A549 (cell line): Measurements from ENCODE around the gene KSR2. TPM values are rescaled to one million over a fixed set of nuclear protein-coding genes. Genes with fewer than 3 reads are reported as not detected.

Experiments
- ATAC-seq, 2 experiments: fragments of 200-7000 bp in 1 of 2; fragments of >200 bp in 1 of 2; cut with Nextera tagmentation in 1 of 2; cut with Tn5 transposase in 1 of 2; 3 replicates each; pipeline versions ENCODE4 v1.8.0 to v1.9.1; 2018 to 2020; ENCODE audit warnings: mild to moderate bottlenecking in 1 of 2, moderate library complexity in 1 of 2
- CTCF ChIA-PET: fragments of 300-600 bp; sonication (Branson Sonifier 250); formaldehyde crosslinking; extraction: SDS; loops from one replicate; lab custom pipeline; 2021; ENCODE audit warnings: antibody characterized with exemption, inconsistent platforms; lab: Yijun Ruan, JAX
- POLR2A ChIA-PET: fragments of 350-600 bp; formaldehyde crosslinking; extraction: SDS; loops from one replicate; lab custom pipeline; 2021; ENCODE audit warnings: antibody characterized with exemption, inconsistent platforms; lab: Yijun Ruan, JAX
- DNase-seq, 2 experiments: peaks; one replicate each; pipeline versions ENCODE4 v3.0.0 to v3.0.0-alpha.2; 2011 to 2016; ENCODE audit warnings: low read depth in 1 of 2, low spot score in 1 of 2
- FAIRE-seq: peaks from 2 replicates; lab custom pipeline; 2011; peaks lifted over from hg19 to GRCh38; lab: Jason Lieb, UNC
- H3K27ac ChIP-seq, 2 experiments: fragments of >200 bp; sonication (Bioruptor Twin); formaldehyde crosslinking; 3 replicates each; pipeline ENCODE4 v1.5.1; 2016 to 2017
- H3K4me1 ChIP-seq: fragments of >200 bp; sonication (Bioruptor Twin); formaldehyde crosslinking; 3 replicates; pipeline ENCODE4 v1.6.1; 2016
- H3K4me2 ChIP-seq: fragments of >200 bp; sonication (Bioruptor Twin); formaldehyde crosslinking; 3 replicates; pipeline ENCODE4 v1.6.1; 2016
- H3K4me3 ChIP-seq: fragments of >200 bp; sonication (Bioruptor Twin); formaldehyde crosslinking; 3 replicates; pipeline ENCODE4 v1.5.1; 2016
- H3K9me3 ChIP-seq: fragments of >200 bp; sonication (Bioruptor Twin); formaldehyde crosslinking; 3 replicates; pipeline ENCODE4 v1.6.1; 2016
- CBX2 ChIP-seq: fragments of 200-600 bp; sonication (generic); IDR thresholded peaks from 2 replicates; pipeline ENCODE4 v1.6.1; 2016; ENCODE audit warnings: low read depth, mild to moderate bottlenecking, borderline replicate concordance
- CHD4 ChIP-seq: fragments of 200-600 bp; sonication (generic); IDR thresholded peaks from 2 replicates; pipeline ENCODE4 v1.6.1; 2016; ENCODE audit warnings: antibody characterized with exemption, mild to moderate bottlenecking, borderline replicate concordance
- CTCF ChIP-seq: fragments of >200 bp; sonication (Bioruptor Twin); formaldehyde crosslinking; IDR thresholded peaks from 3 replicates; pipeline ENCODE4 v1.5.1; 2016
- E2F6 ChIP-seq: IDR thresholded peaks from 2 replicates; pipeline ENCODE4 v1.6.1; 2012; ENCODE audit warnings: low read depth, borderline replicate concordance
- EHF ChIP-seq: fragments of 250-450 bp; sonication (Bioruptor Pico); IDR thresholded peaks from 2 replicates; pipeline ENCODE4 v1.5.0; 2020; ENCODE audit warnings: mild to moderate bottlenecking
- EHMT2 ChIP-seq: fragments of 200-600 bp; sonication (generic); IDR thresholded peaks from 2 replicates; pipeline ENCODE4 v1.6.1; 2016; ENCODE audit warnings: antibody characterized with exemption, low read depth, mild to moderate bottlenecking, moderate library complexity
- ELK1 ChIP-seq: fragments of 150-350 bp; IDR thresholded peaks from 2 replicates; pipeline ENCODE4 v1.6.1; 2014; ENCODE audit warnings: low read depth, mild to moderate bottlenecking, low read length
- FOSL2 ChIP-seq, 2 experiments: fragments of 450-650 bp in 1 of 2; fragments of >200 bp in 1 of 2; sonication (Bioruptor Twin) in 1 of 2; formaldehyde crosslinking; IDR thresholded peaks; 2 replicates each; pipeline versions ENCODE4 v1.5.0 to v1.6.1; 2016 to 2020; ENCODE audit warnings: mild to moderate bottlenecking in 1 of 2, moderate library complexity in 1 of 2
- GATA3 ChIP-seq: IDR thresholded peaks from 2 replicates; pipeline ENCODE4 v1.6.1; 2012; ENCODE audit warnings: borderline replicate concordance
- HMGXB4 ChIP-seq: fragments of 250-450 bp; sonication (Bioruptor Pico); IDR thresholded peaks from 2 replicates; pipeline ENCODE4 v1.5.0; 2021; ENCODE audit warnings: mild to moderate bottlenecking, moderate library complexity, borderline replicate concordance
- HOXA7 ChIP-seq: fragments of 250-450 bp; sonication (Bioruptor Pico); IDR thresholded peaks from 2 replicates; pipeline ENCODE4 v1.5.0; 2020; ENCODE audit warnings: mild to moderate bottlenecking, moderate library complexity
- HOXB5 ChIP-seq: fragments of 250-450 bp; sonication (Bioruptor Pico); IDR thresholded peaks from 2 replicates; pipeline ENCODE4 v1.5.0; 2020; ENCODE audit warnings: mild to moderate bottlenecking, moderate library complexity
- JUNB ChIP-seq: fragments of >200 bp; sonication (Bioruptor Twin); formaldehyde crosslinking; IDR thresholded peaks from 2 replicates; pipeline ENCODE4 v1.6.1; 2016
- MAFK ChIP-seq: fragments of 450-650 bp; IDR thresholded peaks from 2 replicates; pipeline ENCODE4 v1.6.1; 2014; ENCODE audit not compliant: partially characterized antibody
- MAX ChIP-seq: IDR thresholded peaks from 2 replicates; pipeline ENCODE4 v1.6.1; 2012
- MYC ChIP-seq: IDR thresholded peaks from 2 replicates; pipeline ENCODE4 v1.6.1; 2012; ENCODE audit warnings: mild to moderate bottlenecking, inconsistent platforms, low read length, improper control_type of control experiment, borderline replicate concordance
- NPAS2 ChIP-seq: fragments of 250-450 bp; sonication (Bioruptor Pico); IDR thresholded peaks from 2 replicates; pipeline ENCODE4 v1.8.0; 2022; ENCODE audit warnings: mild to moderate bottlenecking, moderate library complexity, borderline replicate concordance
- NR3C1 ChIP-seq: fragments of >200 bp; sonication (Bioruptor Twin); formaldehyde crosslinking; IDR thresholded peaks from 3 replicates; pipeline ENCODE4 v1.6.1; 2017
- PBX3 ChIP-seq: IDR thresholded peaks from 2 replicates; pipeline ENCODE4 v1.6.1; 2012
- POLR2A ChIP-seq: IDR thresholded peaks from 2 replicates; pipeline ENCODE4 v1.6.1; 2012; ENCODE audit warnings: mild to moderate bottlenecking, low read length
- POLR2AphosphoS2 ChIP-seq: conservative IDR thresholded peaks from 2 replicates; pipeline ENCODE4 v1.6.1; 2012; ENCODE audit warnings: low read length, improper control_type of control experiment, inconsistent platforms
- RAD21 ChIP-seq, 2 experiments: fragments of >200 bp in 1 of 2; sonication (Bioruptor Twin) in 1 of 2; formaldehyde crosslinking in 1 of 2; IDR thresholded peaks in 1 of 2; conservative IDR thresholded peaks in 1 of 2; 2 replicates in 1 of 2; 3 replicates in 1 of 2; pipeline ENCODE4 v1.6.1; 2012 to 2018; ENCODE audit warnings: inconsistent platforms in 1 of 2
- RFX5 ChIP-seq: fragments of 450-650 bp; IDR thresholded peaks from 2 replicates; pipeline ENCODE4 v1.7.1; 2014; ENCODE audit warnings: antibody characterized with exemption, mild to moderate bottlenecking, moderate library complexity
- SMC3 ChIP-seq: fragments of >200 bp; sonication (Bioruptor Twin); formaldehyde crosslinking; IDR thresholded peaks from 3 replicates; pipeline ENCODE4 v1.6.1; 2018; ENCODE audit warnings: inconsistent platforms
- SREBF2 ChIP-seq: fragments of 450-650 bp; IDR thresholded peaks from 2 replicates; pipeline ENCODE4 v1.6.1; 2014; ENCODE audit warnings: mild to moderate bottlenecking, moderate library complexity
- WGBS: methylation state at CpG from one replicate; pipeline ENCODE4 v1.1.6; 2017; ENCODE audit errors: missing lambda C conversion rate; 5-methylcytosine and 5-hydroxymethylcytosine counted together
- polyA plus RNA-seq, 4 experiments: library from polyadenylated mRNA; depleted of rRNA in 3 of 4; stranded (reverse); fragments of >200 nt; fragmentation: RNase III in 1 of 4; extraction: RNeasy Plus Mini Kit Qiagen cat#74134 plus additional on column Dnase treatment in 1 of 4; gene quantifications; 2 replicates in 3 of 4; 3 replicates in 1 of 4; pipeline ENCODE4 v1.2.3, GENCODE V29; 2011 to 2017

The KSR2 gene
- polyA plus RNA-seq, 2 of the 4 experiments (the other 2 are of a cell fraction), result 0.37 to 1.2 TPM

- no peak for DNase-seq
- CTCF ChIA-PET, result interaction anchor here (0.7 to 8.4 kb wide), 103 partner anchors 10 to 838 kb away, joined by 3 to 189 read pairs (median 5); partner anchors contain the start of gene NOS1
- FAIRE-seq, result no peak
- 31% methylated on average over 3 of the region's 3 CpGs for WGBS
- 0 out of 3 replicates have a peak overlapping the region, but pooled peaks have one; percentile 52 for H3K4me2 ChIP-seq
- POLR2A ChIA-PET, result interaction anchor here (1.7 kb wide), 1 partner anchor 153 kb away, joined by 4 read pairs; no protein-coding TSS in a partner anchor
- H3K4me3 ChIP-seq, result no peak overlapping the region
- H3K9me3 ChIP-seq, result no peaks in the 10 kb centered on the region
- no peak overlapping the region for H3K27ac ChIP-seq
- ATAC-seq, result peak; percentile 7 to 17; a peak in 3 of 6 replicates
- TF ChIP-seq POLR2A (no peak), E2F6 (no peak), MAFK (no peak), JUNB (no peak), HOXB5 (CRISPR knock-in tag) (no peak), NR3C1 (no peak), ELK1 (no peak), NPAS2 (CRISPR knock-in tag) (no peak), SREBF2 (no peak), MAX (no peak), RFX5 (no peak), HMGXB4 (CRISPR knock-in tag) (no peak), POLR2AphosphoS2 (no peak), PBX3 (no peak), EHMT2 (no peak), HOXA7 (CRISPR knock-in tag) (no peak), CHD4 (no peak)
- peaks cover 12% of the 10 kb centered on the region for H3K4me1 ChIP-seq
Observed at GRCh38 chr12:117837737-117838050, 131.1 kb downstream of the KSR2 start.

GRCh38 chr12:117836999-117837736, 131.6 kb downstream of the KSR2 start:
- peak; percentile 86 for FAIRE-seq
- H3K4me1 ChIP-seq, result peaks cover 13% of the 10 kb centered on the region
- 28% methylated on average over 22 of the region's 22 CpGs for WGBS
- TF ChIP-seq CTCF (peak; percentile 94), FOSL2 (IDR thresholded peaks at IDR 0.05) (no peak), FOSL2 (CRISPR knock-in tag; IDR thresholded peaks at IDR 0.05) (no peak), CHD4 (no peak), MYC (no peak), NR3C1 (no peak), EHF (no peak), CBX2 (no peak), SMC3 (peak; percentile 99), GATA3 (no peak), RAD21 (conservative IDR thresholded peaks at IDR 0.05 in 1 of 2, IDR thresholded peaks at IDR 0.05 in 1 of 2) (peak; percentile 99 to 100), MAX (0 out of 2 replicates have a peak, but pooled peaks have one; percentile 27)
- TF ChIP-seq, all 56 proteins: peak for 4
- peak; percentile 77 to 84 for DNase-seq
- Histone ChIP-seq H3K27ac (peak overlapping the region; percentile 37 to 60; a peak in 5 of 6 replicates), H3K9me3 (no peaks in the 10 kb centered on the region), H3K4me3 (no peak overlapping the region), H3K4me2 (peak overlapping the region; percentile 52; the same call in 2 of the 3 replicates)
- peak; percentile 77 to 92 for ATAC-seq
- ChIA-PET CTCF (interaction anchor here (0.5 to 8.4 kb wide), 115 partner anchors 10 to 1986 kb away, joined by 3 to 189 read pairs (median 5); partner anchors contain the start of gene NOS1), POLR2A (interaction anchor here (1.7 kb wide), 1 partner anchor 152 kb away, joined by 4 read pairs; no protein-coding TSS in a partner anchor)
